Measurements from ENCODE around the gene CCIN.

Gene CCIN

DNA sequence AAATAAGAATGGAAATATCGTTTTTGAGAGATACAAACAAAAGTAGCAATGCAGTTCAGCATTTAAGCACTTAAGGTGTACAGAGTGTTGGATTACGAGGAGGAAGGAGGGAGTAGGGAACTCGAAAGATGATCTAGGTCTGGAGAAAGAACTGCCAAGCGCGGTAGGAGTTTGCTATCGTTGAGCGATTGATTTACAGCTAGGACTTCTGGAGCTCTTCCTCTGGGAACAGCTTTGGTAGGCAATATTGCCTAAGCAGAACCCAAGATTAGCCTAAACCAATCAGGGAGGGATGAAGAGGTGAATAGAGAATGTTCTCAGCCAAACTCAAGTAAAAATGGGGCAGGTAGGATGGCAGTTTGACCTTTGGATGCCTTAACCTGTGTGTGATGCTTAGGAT lies 22.5 kb downstream of the CCIN start:
- DNase-seq (ENCODE audit: low read depth): no peak
- no peak for TF ChIP-seq CTCF (conservative IDR thresholded peaks at IDR 0.05; ENCODE audit: low read length)
- H3K4me3 ChIP-seq (ENCODE audit: low read length): peak overlapping the region; percentile 94

DNA sequence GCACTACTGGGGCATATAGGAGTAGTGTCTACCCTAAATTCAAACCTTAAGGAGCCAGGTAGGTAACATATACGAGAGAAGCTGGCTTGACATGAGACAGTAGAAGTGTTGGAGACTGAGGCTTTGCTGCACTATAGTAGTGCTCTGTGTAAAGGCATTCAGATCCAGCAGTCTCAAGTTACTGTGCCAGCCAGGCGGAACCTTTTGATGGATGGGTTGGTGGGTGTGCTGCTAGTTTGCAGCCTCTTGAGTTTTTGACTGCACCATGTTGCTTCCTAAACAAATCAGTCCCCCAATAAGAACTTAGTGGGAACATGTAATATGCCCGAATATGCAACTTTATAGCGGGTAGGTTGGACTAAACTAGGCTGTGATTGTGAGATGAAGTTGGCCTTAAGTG lies 23.0 kb downstream of the CCIN start:
- no peak for DNase-seq (ENCODE audit: low read depth)
- no peak for TF ChIP-seq CTCF (conservative IDR thresholded peaks at IDR 0.05; ENCODE audit: low read length)
- H3K4me3 ChIP-seq (ENCODE audit: low read length): peak overlapping the region; percentile 94

- DNase-seq (ENCODE audit: low read depth): no peak
- H3K4me3 ChIP-seq (ENCODE audit: low read length): peak overlapping the region; percentile 94
- no peak for TF ChIP-seq CTCF (conservative IDR thresholded peaks at IDR 0.05; ENCODE audit: low read length)
Observed at GRCh38 chr9:36193023-36193422, 23.8 kb downstream of the CCIN start.

GRCh38 chr9:36194326-36195000 lies 25.3 kb downstream of the CCIN start:
- no peak overlapping the region; the same call in 1 of the 2 replicates for H3K4me3 ChIP-seq (ENCODE audit: low read length)
- peak; percentile 55 for DNase-seq (ENCODE audit: low read depth)
- TF ChIP-seq CTCF (conservative IDR thresholded peaks at IDR 0.05; ENCODE audit: low read length): no peak

GRCh38 chr9:36204906-36205547 lies 35.8 kb downstream of the CCIN start:
- H3K4me3 ChIP-seq (ENCODE audit: low read length): no peak overlapping the region
- TF ChIP-seq CTCF (conservative IDR thresholded peaks at IDR 0.05; ENCODE audit: low read length): peak; percentile 21; the same call in 1 of the 2 replicates
- DNase-seq (ENCODE audit: low read depth): no peak

DNA sequence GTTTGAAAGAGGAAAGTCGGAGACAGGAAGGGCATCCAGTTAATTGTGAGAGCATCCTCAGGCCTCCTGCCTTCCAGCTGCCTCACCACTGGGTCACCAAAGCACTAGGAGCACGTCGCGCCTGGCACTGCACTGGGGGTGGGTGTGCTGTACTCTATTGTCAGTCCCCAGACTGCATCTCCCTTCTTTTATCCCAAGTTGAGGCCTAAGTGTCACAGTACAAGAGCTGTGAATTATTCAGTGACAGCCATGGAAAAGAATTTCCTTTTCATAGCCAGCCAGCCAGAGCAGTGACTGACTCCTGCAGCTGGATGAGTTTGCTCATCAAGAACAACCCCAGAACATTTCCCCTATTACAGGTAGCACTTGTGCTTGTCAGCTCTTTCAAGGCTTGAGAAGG lies 37.8 kb downstream of the CCIN start:
- no peak overlapping the region for H3K4me3 ChIP-seq (ENCODE audit: low read length)
- TF ChIP-seq CTCF (conservative IDR thresholded peaks at IDR 0.05; ENCODE audit: low read length): no peak
- no peak for DNase-seq (ENCODE audit: low read depth)

DNA sequence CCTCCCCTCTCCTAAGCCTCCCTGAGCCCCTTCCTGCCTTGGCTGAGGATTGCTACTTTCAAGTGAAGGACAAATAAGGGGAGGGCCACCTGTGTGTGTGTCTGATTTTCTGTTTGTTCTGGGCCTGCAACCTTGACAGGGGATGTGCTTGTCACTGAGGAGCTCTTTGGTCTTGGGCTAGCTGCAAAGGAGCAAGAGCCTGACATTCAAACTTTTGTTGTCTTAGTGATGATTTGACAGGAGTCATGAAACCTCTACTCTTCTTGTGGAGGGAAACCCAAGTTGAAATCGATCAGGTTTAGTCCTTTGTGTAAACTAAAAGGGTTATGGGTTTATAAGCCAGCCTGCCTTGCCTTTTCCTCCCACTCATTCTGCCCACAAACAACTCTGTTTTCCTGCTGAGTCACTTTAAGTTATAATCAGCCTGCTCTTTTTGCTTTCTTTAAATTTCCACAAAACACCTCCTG lies 38.4 kb downstream of the CCIN start:
- DNase-seq (ENCODE audit: low read depth): no peak
- no peak for TF ChIP-seq CTCF (conservative IDR thresholded peaks at IDR 0.05; ENCODE audit: low read length)

More for the DNA sequence above, 38.4 kb downstream of the CCIN start:
- H3K4me3 ChIP-seq (ENCODE audit: low read length): no peak overlapping the region
